HG03025 (cell line): ENCODE measurements around the gene KCTD6.
"Not testable (repeated sequence)": the region's sequence is repeated elsewhere in the genome, so short reads cannot be mapped to it uniquely, and the experiment has no call there.

Source experiments
- ATAC-seq: cut with Tn5 transposase; IDR thresholded peaks from one replicate; pipeline ENCODE4 v1.9.1; 2021; ENCODE audit warnings: mild to moderate bottlenecking, moderate library complexity; ENCODE audit not compliant: unreplicated experiment, low FRiP score

Gene KCTD6

DNA sequence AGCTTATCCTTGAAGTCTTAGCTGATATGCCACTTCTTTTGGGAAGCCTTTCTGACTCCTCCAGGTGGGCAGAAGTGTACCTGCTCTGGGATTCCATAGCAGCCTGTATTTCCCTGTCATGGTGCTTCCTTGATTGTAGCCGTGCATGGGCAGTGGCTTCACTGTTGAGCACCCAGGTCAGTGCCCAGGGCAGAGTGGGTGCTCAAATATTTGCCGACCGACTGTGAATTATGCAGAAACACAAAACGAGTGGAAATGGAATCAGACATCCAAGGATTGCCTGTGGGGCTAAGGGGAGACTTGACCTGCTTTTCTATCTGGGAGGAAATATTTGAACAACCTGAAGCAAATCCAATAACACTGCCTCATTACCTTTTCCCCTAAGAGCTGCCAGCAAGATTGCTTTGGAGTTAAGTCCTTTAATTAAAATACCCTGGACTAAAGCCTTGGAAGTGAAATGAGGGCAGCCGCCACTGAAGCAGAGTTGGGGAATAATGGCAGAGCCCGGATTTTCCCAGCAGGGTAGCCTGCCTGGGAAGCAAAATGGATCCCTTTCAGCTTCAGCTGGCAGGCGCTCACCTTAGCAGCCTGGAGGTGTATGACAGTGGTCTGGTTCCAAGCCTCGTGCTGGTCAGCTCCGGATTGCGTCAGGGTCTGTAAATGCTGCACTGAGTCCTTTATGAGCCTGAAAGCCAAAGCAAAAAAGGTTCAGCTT lies 30.2 kb downstream of the KCTD6 start:
- no peak for ATAC-seq

DNA sequence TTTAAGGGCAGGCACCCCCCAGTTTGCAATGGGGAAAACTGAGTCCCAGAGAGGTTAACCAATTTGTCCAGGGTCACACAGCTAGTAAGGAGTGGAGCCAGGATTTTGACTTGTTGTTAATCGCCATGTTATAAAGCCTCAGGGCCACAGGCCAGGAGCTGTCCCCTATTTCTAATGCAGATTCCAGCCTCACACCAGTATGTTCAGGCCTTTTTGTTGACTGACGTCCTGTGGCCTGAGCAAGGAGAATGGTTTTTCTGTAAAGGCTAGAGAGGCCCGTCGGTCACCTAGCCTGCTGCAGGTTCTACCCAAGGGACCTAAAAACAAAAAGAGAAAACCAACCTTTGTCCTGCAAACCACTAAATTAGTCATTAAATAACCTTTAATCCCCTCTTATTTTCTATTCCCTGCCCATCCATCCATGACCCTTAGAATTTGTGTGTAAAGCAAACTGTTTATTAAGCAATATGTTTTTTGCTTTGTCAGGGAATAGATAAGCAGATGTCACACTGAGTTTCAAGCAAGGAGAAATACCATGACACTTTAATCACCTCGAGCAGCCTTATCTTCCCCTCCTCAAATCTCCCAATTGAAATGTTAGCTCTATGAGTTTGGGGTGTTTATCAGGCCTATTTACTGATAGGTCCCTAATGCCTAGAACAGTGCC lies 31.0 kb downstream of the KCTD6 start:
- ATAC-seq: no peak

DNA sequence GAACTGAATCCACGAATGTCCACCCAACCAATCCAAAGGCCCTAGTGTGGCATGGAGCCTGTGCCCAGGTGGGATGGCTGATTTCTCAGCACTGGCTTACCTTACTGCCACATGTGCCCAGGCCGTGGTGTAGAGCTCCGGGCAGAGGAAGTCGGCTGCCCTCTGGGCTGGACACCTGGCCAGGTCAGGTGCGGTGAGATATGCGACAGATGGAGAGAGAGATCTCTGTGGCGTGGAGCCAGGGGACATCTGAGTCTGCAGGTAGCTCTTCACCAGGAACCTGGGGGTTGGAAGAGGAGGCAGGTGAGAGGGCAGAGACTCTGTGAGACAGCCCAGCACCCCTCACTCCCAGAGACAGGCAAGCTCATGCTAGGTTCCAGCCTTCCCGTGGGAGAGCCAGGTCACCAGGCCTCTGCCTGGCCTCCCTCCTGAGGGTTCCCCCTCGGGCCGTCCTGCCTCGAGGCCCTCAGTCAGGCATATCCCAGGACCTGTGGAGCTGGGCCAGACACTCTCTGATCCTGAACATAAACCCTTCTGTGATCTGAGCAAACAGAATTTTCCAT lies 32.5 kb downstream of the KCTD6 start:
- ATAC-seq: no peak

DNA sequence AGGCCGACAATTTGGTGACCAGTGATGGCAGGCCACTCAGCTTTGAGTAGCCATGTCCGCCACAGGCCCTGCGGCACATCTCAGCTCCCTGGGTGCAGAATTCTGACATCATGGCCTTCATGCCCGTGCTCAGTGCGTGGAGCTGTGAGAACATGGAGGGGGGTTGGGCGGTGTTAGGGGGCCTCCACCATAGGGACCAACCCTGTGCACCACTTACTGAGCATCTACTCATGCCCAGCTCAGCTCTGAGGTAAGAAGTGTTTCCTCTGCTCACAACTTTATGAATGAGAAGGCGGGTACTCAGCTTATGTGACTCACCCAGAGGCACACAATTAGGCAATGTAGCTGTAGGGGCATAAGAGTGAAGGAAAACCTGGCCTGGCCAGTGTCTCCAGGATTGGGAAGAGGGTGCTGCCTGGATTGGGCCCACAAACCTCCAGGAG lies 34.6 kb downstream of the KCTD6 start:
- ATAC-seq: no peak

GRCh38 chr3:58527440-58527839 lies 35.5 kb downstream of the KCTD6 start:
- not testable (repeated sequence) for ATAC-seq

DNA sequence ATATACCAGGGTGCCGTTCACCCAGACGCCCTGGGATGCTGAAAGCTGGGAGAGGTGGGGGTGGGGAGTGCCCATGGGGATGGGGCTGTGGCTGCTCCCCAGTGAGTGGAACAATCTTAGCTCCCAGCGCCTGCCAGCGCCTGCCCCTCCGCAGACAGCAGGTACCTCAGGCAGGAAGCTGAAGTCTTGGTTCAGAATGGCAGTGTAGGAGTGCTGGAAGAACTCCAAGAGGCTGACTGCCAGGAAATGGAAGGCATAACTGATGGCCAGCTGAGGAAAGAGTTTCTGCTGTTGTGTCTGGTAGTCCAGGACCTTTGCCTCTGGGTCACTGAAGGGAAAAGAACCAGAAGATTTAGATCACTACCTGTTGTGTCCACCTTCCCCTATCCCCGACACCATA lies 36.7 kb downstream of the KCTD6 start:
- ATAC-seq: no peak

GRCh38 chr3:58529516-58530353 lies 37.8 kb downstream of the KCTD6 start:
- ATAC-seq: no peak

DNA sequence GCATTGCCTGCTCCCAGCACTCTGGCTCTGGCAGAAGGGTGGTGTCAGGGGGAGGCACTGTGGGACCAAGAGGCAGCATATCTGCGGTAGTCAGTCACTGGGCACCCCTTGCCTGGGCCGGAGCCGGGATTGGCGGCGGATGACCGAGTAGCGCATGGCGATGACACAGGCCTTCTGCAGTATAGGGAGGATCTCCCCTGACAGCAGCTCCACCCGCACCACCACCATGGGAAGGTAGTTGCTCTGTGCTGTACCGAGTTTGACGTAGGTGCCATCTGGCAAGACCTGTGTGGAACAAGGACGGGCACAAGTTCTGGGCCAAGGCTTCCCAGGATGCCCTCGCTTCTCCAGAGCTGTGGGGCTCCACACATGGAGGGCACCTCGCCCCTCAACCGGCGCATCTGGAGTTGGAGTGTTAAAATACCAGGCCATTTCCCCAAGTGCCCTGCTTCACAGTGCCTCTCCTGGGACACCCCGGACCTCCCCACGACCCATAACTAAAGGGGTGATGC lies 38.5 kb downstream of the KCTD6 start:
- ATAC-seq: no peak

GRCh38 chr3:58531555-58531954 lies 39.7 kb downstream of the KCTD6 start:
- ATAC-seq: no peak

DNA sequence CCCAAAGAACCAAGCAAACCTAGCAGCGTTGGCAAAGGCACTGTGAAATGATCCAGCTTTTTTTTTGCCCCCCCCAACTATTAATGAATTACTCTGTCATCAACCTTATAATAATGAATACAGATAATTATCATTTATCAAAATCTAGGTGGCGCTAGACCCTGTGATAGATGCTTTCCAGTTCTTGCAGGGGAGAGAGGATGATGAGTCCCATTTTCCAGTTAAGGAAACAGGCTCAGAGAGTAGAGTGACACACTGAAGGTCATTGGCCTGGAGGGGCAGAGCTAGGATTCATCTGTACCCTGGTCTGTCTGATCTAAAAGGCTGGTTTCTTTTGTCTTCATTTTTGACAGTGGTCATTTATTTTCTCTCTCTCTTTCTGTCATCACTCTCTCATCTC lies 40.1 kb downstream of the KCTD6 start:
- ATAC-seq: no peak

DNA sequence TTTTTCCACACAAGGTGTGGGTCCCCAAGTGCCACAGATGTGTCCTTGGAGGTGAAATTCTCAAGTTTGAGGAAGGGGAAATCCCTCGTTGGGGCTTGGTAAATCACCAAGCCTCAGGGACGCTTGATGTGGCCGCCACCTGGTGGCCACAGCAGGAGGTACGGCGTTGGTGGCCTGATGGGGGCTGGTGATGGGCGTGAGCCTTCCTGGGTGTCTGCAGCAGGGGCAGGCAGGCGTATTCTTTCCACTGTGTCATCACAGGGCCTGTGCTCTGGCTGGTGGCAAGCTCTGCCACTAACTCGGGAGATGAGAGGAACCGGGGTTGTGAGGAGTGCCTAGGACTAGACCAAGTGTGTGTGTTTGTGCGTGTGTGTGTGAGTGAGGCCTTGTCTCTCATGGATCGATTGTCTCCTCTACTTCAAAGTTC lies 40.9 kb downstream of the KCTD6 start:
- ATAC-seq: no peak

DNA sequence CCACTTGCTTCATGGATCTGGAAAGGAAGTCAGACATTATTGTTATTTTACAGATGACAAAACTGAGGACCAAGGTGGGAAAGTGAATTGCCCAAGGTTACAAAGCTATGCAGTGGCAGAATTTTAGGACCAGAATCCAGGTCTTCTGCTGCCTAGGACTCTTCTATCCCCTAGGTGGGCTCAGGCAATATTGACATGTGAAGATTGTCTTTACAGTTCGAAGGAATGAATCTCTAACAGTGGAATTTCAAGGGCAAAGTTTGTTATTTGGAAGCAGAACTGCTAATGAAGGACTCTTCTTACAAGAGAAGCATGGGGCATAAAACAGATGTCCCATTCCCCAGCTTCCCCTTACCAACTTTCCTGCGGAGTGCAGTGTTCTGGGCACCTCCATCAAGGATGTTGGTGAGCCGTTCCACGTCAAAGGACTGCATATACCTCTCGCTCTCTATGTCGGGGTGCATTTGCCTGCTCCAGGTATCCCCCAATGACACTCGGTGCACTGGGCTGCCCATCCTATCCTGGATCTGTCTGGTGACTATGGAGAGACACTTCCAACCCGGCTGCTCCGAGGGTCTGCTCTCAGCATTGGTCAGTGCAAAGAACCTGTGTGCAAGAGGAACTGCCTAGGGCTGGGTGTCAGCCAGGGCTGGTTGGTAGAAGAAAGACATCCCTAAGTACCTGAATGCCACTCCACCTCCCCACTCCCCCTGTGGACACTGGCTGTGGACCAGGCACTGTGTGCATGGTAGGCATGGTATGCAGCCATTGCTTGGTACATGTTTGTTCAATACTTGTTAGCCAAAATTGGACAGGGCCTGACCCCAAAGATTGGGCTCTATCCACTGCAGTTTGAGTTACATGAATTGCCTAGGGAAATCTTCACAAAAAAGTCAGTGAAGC lies 42.9 kb downstream of the KCTD6 start:
- ATAC-seq: no peak

DNA sequence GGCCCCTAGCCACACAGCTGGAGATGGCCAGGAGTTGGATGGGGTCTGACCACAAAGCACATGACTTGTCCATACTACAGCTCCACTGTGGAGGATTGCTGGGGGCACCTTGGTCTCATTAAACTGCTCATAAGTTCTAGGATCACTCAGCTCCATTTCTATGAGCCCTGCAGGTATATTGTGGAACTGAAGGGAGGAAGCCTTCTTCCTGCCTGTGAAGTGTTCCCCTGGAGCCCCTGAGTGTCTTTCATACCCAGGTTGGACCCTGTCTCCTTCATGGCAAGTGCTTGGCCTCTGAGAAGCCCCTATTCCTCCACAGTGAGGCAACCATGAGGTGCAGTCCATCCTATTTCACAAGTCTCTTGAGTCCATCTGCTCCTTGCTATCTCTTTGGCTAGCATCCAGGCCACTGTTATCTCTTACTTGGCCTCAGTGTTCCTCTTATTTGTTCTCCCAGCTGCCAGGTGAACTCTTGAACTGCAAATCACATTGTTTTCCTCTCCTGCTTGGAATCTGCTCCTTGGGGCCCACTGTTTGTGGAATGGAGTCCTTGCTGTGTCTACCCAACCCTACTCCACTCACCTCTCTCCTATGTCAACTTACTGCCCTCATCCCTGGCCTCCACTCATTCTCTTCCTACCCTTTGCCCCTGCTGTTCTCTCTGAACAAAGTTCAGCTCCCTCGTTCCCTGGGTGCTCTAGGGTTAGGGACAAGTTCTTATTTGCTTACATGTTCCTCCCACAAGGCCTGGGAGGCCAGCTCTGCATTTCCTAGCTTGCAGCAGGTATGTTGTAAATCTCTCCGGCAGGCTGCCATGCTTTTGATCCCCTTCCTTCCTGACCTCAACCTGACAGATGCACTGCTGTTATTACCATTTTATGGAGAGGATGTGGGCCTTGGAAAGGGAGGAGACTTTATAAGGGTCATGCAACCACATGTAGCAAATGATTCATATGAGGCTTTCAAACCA lies 43.9 kb downstream of the KCTD6 start:
- no peak for ATAC-seq

DNA sequence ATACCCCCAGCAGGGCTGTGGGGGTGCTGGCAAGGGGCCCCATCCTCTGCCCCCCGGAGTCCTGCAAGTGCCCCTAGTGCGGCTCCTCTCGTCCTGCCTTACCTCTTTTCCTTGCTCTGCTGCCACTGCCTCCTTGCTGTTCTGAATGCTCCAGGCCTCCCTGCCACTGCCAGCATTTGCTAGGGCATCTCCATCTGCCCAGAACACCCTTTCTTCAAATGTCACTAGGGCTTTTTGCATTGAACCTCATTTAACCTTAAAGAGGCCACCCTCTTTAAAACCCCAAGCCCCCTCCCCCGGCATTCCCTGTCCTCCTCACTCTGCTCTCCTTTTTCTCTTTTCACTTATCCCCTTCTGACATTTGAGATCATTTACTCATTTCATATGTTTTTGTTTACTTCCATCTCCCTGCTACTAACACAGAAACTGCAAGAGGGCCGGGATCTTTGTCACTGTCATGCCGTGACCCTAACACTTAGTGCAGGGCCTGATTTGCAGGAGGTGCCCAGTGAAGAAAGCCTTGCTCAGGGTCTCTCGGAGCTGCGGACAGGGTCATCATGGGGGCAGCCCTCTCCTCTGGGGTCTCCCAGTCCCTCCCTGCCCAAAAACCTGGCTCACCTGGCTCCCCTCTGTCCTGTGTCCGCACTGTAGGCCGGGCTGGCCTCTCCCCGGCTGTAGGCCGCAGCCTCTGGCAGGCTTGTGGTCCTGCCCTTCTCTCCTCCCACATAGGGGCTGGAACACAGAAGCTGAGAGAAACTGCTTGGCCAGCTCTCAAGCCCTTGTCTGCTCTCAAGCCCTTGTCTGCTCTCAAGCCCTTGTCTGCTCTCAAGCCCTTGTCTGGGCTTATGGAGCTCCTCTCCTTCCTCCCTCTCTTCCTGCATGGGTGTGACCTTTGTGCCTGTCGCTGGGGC lies 44.9 kb downstream of the KCTD6 start, which contains the start of gene ACOX2:
ACOX2 (minus strand) TSS at position 690 of the 911 bp plus-strand sequence. CDS start 2,084 bp downstream, outside the sequence.
- ATAC-seq: no peak

DNA sequence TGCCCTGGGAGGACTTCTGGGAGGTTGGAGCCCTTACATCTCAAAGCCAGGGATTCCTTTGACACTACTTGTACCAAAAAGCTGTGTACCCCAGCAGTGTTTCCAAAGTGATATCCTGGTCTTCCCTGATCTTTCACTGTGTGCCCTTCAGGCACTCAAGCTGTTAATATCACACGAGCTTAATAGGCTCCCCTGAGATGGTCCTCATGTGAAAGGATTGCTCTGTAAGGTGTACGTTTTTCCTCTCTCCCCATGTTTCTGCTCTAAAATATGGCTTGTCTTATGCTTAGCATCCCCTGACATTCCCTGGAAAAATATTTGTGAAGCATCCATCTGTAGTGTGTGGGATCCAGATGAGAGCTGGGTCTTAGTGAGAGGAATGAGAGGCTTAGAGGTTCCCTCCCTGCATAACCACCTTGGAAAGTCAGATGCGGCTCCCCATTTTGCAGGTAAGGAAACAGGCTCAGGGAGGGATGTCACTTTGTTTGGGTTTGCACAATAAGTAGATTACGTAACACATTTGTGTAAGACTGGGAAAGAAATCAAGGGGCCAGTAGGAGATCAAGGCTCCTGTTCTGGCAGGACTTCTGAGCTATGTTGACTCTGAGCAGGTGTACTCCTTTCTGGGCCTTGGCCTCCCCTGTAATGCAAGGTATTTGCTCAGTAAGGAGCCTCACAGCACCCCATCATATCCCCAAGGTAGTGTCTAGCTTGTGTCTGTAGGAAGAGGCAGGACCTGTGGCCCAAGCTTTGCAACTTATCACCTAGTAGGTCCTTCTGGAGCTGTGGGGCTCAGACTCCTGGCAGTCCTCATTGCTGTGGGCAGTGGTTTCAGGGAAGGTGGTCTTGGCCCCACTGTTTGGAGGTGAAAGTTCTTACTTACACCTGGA lies 45.8 kb downstream of the KCTD6 start:
- ATAC-seq: no peak

DNA sequence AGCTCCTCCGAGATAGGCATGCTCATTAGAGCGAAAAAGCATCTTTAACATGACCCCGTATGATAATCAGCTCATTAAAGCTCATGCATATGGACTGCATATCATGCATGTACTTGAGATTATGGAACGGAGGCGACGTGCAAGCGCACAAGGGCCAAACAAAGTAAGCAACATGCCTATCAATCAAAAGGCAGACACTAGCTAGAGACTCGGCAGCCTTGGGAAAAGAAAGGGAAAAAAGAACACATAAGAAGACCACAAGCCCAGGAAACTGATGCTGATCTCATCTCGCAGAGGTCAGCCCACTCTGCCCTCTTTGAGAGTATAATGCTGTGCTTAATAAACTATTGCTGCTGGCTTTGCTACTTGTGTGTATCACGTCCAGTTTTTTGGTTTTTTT lies 47.7 kb downstream of the KCTD6 start:
- no peak for ATAC-seq
